ENCODE measurements around the gene EPOP. TPM values are rescaled to one million over a fixed set of nuclear protein-coding genes. Genes with fewer than 3 reads are reported as not detected.

The EPOP gene
- total and polyA plus RNA-seq, 2 of the 8 experiments (the other 6 are each of a cell fraction or from before 2014, with no cell fraction given) = 1.5 to 3.3 TPM

DNA sequence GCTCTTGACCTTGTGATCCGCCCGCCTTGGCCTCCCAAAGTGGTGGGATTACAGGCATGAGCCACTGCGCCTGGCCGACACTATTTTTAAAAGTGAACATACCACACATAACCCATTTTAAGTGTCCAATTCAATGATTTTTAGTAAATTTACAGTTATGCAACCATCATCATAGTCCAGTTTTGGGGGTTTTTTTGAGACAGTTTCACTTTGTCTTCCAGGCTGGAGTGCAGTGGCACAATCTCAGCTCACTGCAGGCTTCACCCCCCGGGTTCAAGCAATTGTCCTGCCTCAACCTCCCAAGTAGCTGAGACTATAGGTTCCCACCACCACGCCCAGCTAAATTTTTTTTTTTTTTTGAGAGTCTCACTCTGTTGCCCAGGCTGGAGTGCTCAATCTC is 3.1 kb upstream of the EPOP start:
- no peak overlapping the region for H2BK5ac ChIP-seq (ENCODE audit: low read depth, low read length)
- no peak overlapping the region for H3K4ac ChIP-seq (replicated peaks; ENCODE audit: insufficient read length, low read depth, low read length)
- H4K5ac ChIP-seq (ENCODE audit: insufficient read length, low read depth, low read length) = no peak overlapping the region
- DNase-seq (ENCODE audit: low read depth in 1 of 2, low spot score in 2 of 2) = no peak
- ChIA-PET CTCF (ENCODE audit: partially characterized antibody) (interaction anchor here (0.6 to 29.5 kb wide), 23 partner anchors 9 to 765 kb away, joined by 3 to 795 read pairs (median 10); partner anchors contain the start of genes ARHGAP23, CISD3 and SRCIN1), POLR2A (ENCODE audit: partially characterized antibody) (interaction anchor here (0.7 to 1.2 kb wide), 4 partner anchors 14 to 62 kb away, joined by 3 to 4 read pairs (median 3); no protein-coding TSS in a partner anchor)
- H3K27me3 ChIP-seq (replicated peaks in 1 of 4; ENCODE audit: control insufficient read depth in 3 of 4, extremely low read depth in 1 of 4, insufficient read depth in 3 of 4, low read length in 3 of 4) = peaks cover 27 to 42% (median 39%) of the 10 kb centered on the region in 4 experiments
- H2BK15ac ChIP-seq (ENCODE audit: low read length) = no peak overlapping the region
- no peak overlapping the region for H3K23ac ChIP-seq (ENCODE audit: insufficient read length)
- no peak overlapping the region for H2BK12ac ChIP-seq (ENCODE audit: low read depth, low read length)
- H3K56ac ChIP-seq (replicated peaks; ENCODE audit: insufficient read length, low read depth, low read length) = no peak overlapping the region
- H4K8ac ChIP-seq (ENCODE audit: extremely low read depth, insufficient read depth, low read length) = no peak overlapping the region
- H2AK5ac ChIP-seq (ENCODE audit: low read depth, low read length) = no peak overlapping the region
- peaks cover 0 to 2% of the 10 kb centered on the region in 2 experiments for H4K20me1 ChIP-seq (replicated peaks in 1 of 2; ENCODE audit: control insufficient read depth in 1 of 2, insufficient read depth in 2 of 2, low read length in 2 of 2)
- no peak overlapping the region for H4K91ac ChIP-seq (replicated peaks; ENCODE audit: insufficient read length, low read length)
- FAIRE-seq = no peak
- H2AFZ ChIP-seq (ENCODE audit: low read length) = no peak overlapping the region
- peaks cover 9% of the 10 kb centered on the region; the same call in 1 of the 2 replicates for H3K23me2 ChIP-seq (ENCODE audit: low read depth, low read length)
- no peaks in the 10 kb centered on the region for H3K79me1 ChIP-seq (ENCODE audit: low read depth, low read length)
- WGBS, 2 experiments (ENCODE audit: extremely low coverage in 1 of 2, insufficient coverage in 1 of 2, insufficient read length in 1 of 2, insufficient replicate concordance in 2 of 2, low coverage in 1 of 2, low lambda C conversion rate in 2 of 2, missing lambda C conversion rate in 1 of 2) = 90% methylated on average over 6 of the region's 6 CpGs; no CpG with 5 or more reads in 1 of the 2 experiments
- no peak overlapping the region for H3K14ac ChIP-seq (ENCODE audit: insufficient read length)
- no peaks in the 10 kb centered on the region for H3K79me2 ChIP-seq (ENCODE audit: control insufficient read depth in 1 of 2, insufficient read depth in 2 of 2, low read length in 2 of 2)
- no peak overlapping the region for H3K9ac ChIP-seq (replicated peaks in 1 of 4; ENCODE audit: extremely low read depth in 1 of 4, low read depth in 3 of 4, low read length in 3 of 4)
- H2BK120ac ChIP-seq (replicated peaks; ENCODE audit: low read depth, low read length) = no peak overlapping the region
- H3K27ac ChIP-seq (ENCODE audit: low read depth, low read length) = no peak overlapping the region
- no peak overlapping the region for H3K4me2 ChIP-seq (ENCODE audit: insufficient read depth in 1 of 2, low read depth in 2 of 2, low read length in 2 of 2)
- no peak overlapping the region for H2BK20ac ChIP-seq (ENCODE audit: low read length)
- H3K36me3 ChIP-seq (ENCODE audit: control insufficient read depth in 2 of 4, insufficient read depth in 4 of 4, low read length in 3 of 4) = no peaks in the 10 kb centered on the region; a peak in 1 of 8 replicates
- no peak overlapping the region for H3K18ac ChIP-seq (ENCODE audit: extremely low read depth, low read length)
- no peaks in the 10 kb centered on the region for H3K9me3 ChIP-seq (ENCODE audit: insufficient read depth in 2 of 2, low read depth in 1 of 2, low read length in 1 of 2)
- H3K4me3 ChIP-seq (ENCODE audit: extremely low read depth in 1 of 4, insufficient read depth in 2 of 4, low read depth in 3 of 4, low read length in 4 of 4) = no peak overlapping the region
- peaks cover 0 to 12% (median 5%) of the 10 kb centered on the region in 4 experiments; a peak in 6 of 7 replicates for H3K4me1 ChIP-seq (replicated peaks in 1 of 4; ENCODE audit: control insufficient read depth in 3 of 4, insufficient read depth in 4 of 4, low read length in 3 of 4)
- TF ChIP-seq TAF7 (optimal IDR thresholded peaks at IDR 0.05; ENCODE audit: borderline replicate concordance, low read depth, low read length) (no peak), YY1 (IDR thresholded peaks at IDR 0.05; ENCODE audit: low read depth, low read length) (no peak), SIX5 (IDR thresholded peaks at IDR 0.05; ENCODE audit: low read depth, low read length) (no peak), RFX5 (IDR thresholded peaks at IDR 0.05; ENCODE audit: borderline replicate concordance, low read depth, low read length) (no peak), TBP (IDR thresholded peaks at IDR 0.05; ENCODE audit: low read depth, low read length) (no peak), NANOG (IDR thresholded peaks at IDR 0.05; ENCODE audit: insufficient read depth, low read depth, low read length, poor library complexity, severe bottlenecking) (no peak), HDAC2 (IDR thresholded peaks at IDR 0.05; ENCODE audit: borderline replicate concordance in 1 of 2, low read depth in 2 of 2, low read length in 2 of 2) (no peak), SAP30 (IDR thresholded peaks at IDR 0.05; ENCODE audit: insufficient read depth, insufficient replicate concordance, low read length) (no peak), PHF8 (conservative IDR thresholded peaks at IDR 0.05; ENCODE audit: low read depth, low read length) (no peak), TAF1 (IDR thresholded peaks at IDR 0.05; ENCODE audit: low read depth, low read length) (no peak), RBBP5 (IDR thresholded peaks at IDR 0.05; ENCODE audit: borderline replicate concordance, low read depth, low read length) (no peak), EGR1 (IDR thresholded peaks at IDR 0.05; ENCODE audit: borderline replicate concordance, low read depth, low read length) (no peak)
- TF ChIP-seq, protein P1, sequence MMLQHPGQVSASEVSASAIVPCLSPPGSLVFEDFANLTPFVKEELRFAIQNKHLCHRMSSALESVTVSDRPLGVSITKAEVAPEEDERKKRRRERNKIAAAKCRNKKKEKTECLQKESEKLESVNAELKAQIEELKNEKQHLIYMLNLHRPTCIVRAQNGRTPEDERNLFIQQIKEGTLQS (IDR thresholded peaks at IDR 0.05; ENCODE audit: insufficient read depth, low read depth, low read length) = no peak
